ENCODE results near the gene GPR85.

DNA sequence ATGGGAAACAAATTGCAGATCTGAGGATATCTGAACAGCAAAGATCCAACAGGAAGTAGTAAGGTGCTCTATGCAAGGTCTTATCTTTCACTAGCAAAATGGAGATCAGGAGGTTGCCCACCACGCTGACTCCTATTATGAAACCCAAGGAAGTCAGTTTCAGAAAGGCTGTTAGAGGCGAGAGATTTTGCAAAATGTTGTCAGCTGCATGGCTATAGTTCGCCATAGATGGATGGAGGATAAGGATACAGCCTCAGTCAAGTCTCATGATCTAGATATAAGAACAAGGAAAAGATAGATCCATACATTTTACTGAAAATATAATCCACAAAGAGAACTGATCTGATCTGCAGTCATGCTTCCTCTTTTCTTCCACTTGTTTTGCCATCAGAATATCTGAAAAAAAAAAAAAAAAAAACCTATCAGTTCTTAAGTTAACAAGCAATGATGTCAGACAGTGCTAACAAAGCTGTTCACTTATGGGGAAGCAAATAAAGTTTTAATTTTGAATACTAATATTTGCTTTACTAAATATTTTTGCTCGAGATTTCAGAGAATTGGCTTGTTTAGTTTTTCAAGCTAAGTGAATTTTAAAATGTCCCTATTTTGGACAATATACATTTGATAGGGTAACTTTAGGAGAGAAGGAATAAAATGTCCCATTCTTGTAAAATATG lies 2.0 kb downstream of the GPR85 start:
- TF ChIP-seq, protein P1, sequence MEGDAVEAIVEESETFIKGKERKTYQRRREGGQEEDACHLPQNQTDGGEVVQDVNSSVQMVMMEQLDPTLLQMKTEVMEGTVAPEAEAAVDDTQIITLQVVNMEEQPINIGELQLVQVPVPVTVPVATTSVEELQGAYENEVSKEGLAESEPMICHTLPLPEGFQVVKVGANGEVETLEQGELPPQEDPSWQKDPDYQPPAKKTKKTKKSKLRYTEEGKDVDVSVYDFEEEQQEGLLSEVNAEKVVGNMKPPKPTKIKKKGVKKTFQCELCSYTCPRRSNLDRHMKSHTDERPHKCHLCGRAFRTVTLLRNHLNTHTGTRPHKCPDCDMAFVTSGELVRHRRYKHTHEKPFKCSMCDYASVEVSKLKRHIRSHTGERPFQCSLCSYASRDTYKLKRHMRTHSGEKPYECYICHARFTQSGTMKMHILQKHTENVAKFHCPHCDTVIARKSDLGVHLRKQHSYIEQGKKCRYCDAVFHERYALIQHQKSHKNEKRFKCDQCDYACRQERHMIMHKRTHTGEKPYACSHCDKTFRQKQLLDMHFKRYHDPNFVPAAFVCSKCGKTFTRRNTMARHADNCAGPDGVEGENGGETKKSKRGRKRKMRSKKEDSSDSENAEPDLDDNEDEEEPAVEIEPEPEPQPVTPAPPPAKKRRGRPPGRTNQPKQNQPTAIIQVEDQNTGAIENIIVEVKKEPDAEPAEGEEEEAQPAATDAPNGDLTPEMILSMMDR (conservative IDR thresholded peaks at IDR 0.05; ENCODE audit: low read depth, low read length): no peak
- TF ChIP-seq RAD21 (IDR thresholded peaks at IDR 0.05; ENCODE audit: low read length) (no peak), POLR2A (IDR thresholded peaks at IDR 0.05; ENCODE audit: low read depth, low read length) (no peak), RFX5 (IDR thresholded peaks at IDR 0.05; ENCODE audit: low read depth, low read length) (no peak)

All from IMR-90 (cell line).